Measurements from ENCODE around the gene RASSF5.

RASSF5 gene

GRCh38 chr1:206469933-206470691, 37.2 kb upstream of the RASSF5 start, which contains the start of gene IKBKE:
Gene IKBKE (plus strand): TSS chr1:206470476. CDS start chr1:206473228, 2,752 bp downstream.
- FAIRE-seq, result no peak
- no peak for TF ChIP-seq CTCF (IDR thresholded peaks at IDR 0.05; ENCODE audit: insufficient read depth, missing control alignments)
- no peak for DNase-seq (ENCODE audit: insufficient read length, low spot score)

- DNase-seq (ENCODE audit: insufficient read length, low spot score) (no peak), FAIRE-seq (no peak)
- no peak for TF ChIP-seq CTCF (IDR thresholded peaks at IDR 0.05; ENCODE audit: insufficient read depth, missing control alignments)
Observed at GRCh38 chr1:206470692-206471414, 36.5 kb upstream of the RASSF5 start.

GRCh38 chr1:206471415-206471801, 35.9 kb upstream of the RASSF5 start:
- DNase-seq (ENCODE audit: insufficient read length, low spot score) (no peak), FAIRE-seq (no peak)
- no peak for TF ChIP-seq CTCF (IDR thresholded peaks at IDR 0.05; ENCODE audit: insufficient read depth, missing control alignments)

- FAIRE-seq (no peak), DNase-seq (ENCODE audit: insufficient read length, low spot score) (no peak)
- no peak for TF ChIP-seq CTCF (IDR thresholded peaks at IDR 0.05; ENCODE audit: insufficient read depth, missing control alignments)
Observed at GRCh38 chr1:206472024-206472423, 35.3 kb upstream of the RASSF5 start.

GRCh38 chr1:206472454-206472853, 34.9 kb upstream of the RASSF5 start:
- no peak for FAIRE-seq
- TF ChIP-seq CTCF (IDR thresholded peaks at IDR 0.05; ENCODE audit: insufficient read depth, missing control alignments), result no peak
- no peak for DNase-seq (ENCODE audit: insufficient read length, low spot score)

GRCh38 chr1:206472886-206473285, 34.4 kb upstream of the RASSF5 start:
- FAIRE-seq (no peak), DNase-seq (ENCODE audit: insufficient read length, low spot score) (no peak)
- no peak for TF ChIP-seq CTCF (IDR thresholded peaks at IDR 0.05; ENCODE audit: insufficient read depth, missing control alignments)

GRCh38 chr1:206476058-206476457, 31.3 kb upstream of the RASSF5 start:
- no peak for TF ChIP-seq CTCF (IDR thresholded peaks at IDR 0.05; ENCODE audit: insufficient read depth, missing control alignments)
- FAIRE-seq (no peak), DNase-seq (ENCODE audit: insufficient read length, low spot score) (no peak)
